Measurements from ENCODE around the gene SMPD3.

The SMPD3 gene

DNA sequence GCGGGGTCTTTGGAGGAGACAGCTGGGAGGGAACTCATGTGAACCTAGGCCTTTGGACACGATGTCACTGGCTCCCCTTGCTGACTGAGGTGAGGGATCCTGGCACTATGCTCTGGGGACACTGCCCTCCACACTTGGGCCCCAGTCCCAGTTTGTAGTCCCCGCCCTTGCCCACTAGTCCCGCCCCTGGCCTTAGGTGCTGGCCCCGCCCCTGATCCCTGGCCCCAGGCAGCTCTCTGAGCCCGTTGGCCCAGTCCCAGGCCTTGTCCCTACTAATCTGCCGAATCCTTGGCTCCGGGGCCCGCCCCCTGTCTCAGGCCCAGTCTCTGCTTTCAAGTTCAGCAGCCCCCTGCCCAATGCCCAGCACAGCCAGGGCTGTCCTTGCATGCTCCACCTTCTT, 61.0 kb downstream of the SMPD3 start:
- no peak for DNase-seq (ENCODE audit: low read depth in 2 of 2)
- no peak overlapping the region for H3K4me3 ChIP-seq (replicated peaks in 1 of 2; ENCODE audit: low read depth in 2 of 2, low read length in 2 of 2)
- TF ChIP-seq, protein P1, sequence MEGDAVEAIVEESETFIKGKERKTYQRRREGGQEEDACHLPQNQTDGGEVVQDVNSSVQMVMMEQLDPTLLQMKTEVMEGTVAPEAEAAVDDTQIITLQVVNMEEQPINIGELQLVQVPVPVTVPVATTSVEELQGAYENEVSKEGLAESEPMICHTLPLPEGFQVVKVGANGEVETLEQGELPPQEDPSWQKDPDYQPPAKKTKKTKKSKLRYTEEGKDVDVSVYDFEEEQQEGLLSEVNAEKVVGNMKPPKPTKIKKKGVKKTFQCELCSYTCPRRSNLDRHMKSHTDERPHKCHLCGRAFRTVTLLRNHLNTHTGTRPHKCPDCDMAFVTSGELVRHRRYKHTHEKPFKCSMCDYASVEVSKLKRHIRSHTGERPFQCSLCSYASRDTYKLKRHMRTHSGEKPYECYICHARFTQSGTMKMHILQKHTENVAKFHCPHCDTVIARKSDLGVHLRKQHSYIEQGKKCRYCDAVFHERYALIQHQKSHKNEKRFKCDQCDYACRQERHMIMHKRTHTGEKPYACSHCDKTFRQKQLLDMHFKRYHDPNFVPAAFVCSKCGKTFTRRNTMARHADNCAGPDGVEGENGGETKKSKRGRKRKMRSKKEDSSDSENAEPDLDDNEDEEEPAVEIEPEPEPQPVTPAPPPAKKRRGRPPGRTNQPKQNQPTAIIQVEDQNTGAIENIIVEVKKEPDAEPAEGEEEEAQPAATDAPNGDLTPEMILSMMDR (IDR thresholded peaks at IDR 0.05; ENCODE audit: low read depth, low read length) = no peak

DNA sequence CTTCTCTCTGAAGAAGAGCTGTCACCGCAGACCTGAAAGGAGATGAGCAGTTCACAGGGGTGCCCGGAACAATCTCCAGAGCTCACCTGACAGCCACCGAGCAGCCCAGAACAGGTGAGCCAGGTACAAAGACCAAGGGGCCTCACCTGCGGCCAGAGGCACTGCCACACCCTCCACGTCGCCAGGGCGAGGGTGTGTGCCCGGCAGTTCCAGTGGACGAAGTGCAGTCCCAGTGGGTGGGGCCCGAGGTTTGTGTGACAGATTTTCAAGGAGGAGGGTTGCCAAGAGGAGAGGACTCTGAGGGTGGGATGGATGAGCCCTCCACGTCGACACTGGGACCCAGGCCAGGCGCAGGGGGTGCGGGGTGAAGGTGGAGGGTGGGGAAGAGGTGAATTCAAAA, 61.7 kb downstream of the SMPD3 start:
- TF ChIP-seq, protein P1 (IDR thresholded peaks at IDR 0.05; ENCODE audit: low read depth, low read length) = no peak
- no peak for DNase-seq (ENCODE audit: low read depth in 2 of 2)
- H3K4me3 ChIP-seq (replicated peaks in 1 of 2; ENCODE audit: low read depth in 2 of 2, low read length in 2 of 2) = no peak overlapping the region

DNA sequence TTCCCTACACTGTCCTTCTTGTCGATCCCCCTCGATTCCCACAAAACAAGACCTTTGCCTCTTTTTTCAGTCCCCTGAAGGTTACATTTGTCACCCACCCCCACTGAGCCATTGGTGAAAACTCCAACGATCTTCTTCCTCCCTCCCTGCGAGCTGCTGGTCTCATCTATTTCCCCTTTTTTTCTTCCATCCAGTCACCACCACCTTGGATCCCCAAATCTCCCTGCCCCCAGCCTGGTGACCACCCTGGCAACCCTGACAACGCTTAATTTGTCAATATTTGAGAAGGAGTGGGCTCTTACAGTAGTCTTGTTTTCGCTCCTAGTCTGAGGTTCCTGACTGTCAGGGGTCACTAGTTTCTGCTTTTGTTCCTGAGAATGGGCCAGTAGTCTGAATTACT, 62.9 kb downstream of the SMPD3 start:
- H3K4me3 ChIP-seq (replicated peaks in 1 of 2; ENCODE audit: low read depth in 2 of 2, low read length in 2 of 2) = no peak overlapping the region
- TF ChIP-seq, protein P1 (IDR thresholded peaks at IDR 0.05; ENCODE audit: low read depth, low read length) = no peak
- no peak for DNase-seq (ENCODE audit: low read depth in 2 of 2)

DNA sequence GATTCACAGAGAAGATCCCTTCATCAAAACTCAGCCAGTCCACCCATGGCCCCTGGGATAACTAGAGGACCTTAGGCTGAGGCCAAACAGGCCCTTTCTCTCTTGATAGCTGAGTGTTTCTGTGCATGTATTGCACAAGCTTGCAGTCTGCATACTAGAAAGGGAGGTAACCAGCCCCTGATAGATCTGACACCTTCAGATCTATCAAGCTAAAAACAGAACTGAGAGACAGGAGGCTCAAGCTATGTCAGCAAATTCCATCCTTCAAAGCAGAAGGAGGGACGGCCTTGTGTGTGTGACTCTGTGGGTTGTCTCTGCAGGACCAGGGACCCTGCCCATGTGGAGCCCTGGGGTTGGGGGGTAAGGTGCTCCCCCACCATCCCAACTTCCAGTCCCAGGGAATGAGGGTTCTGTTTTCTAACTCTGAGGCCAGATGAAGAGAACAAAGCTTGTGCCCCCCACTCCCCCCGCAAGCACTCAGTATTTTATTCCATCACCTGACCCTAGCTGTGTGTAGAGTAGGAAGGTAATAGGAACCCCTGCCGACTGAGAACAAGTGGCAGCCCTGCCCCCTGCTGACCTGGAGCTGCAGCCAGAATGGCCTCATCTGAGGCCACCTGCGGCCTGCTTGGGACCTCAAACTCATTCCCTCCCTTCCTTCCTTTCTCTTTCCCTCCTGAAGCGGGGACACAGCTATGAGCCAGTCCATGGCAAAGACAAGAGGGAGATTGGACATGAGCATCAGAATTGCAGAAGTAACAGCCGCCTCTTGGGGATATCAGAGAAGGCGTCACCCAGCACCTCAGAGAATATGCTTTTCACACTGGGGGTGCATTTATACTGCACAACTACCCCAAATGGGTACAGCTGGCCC, 63.8 kb downstream of the SMPD3 start:
- no peak overlapping the region for H3K4me3 ChIP-seq (replicated peaks in 1 of 2; ENCODE audit: low read depth in 2 of 2, low read length in 2 of 2)
- no peak for DNase-seq (ENCODE audit: low read depth in 2 of 2)
- TF ChIP-seq, protein P1 (IDR thresholded peaks at IDR 0.05; ENCODE audit: low read depth, low read length) = no peak

DNA sequence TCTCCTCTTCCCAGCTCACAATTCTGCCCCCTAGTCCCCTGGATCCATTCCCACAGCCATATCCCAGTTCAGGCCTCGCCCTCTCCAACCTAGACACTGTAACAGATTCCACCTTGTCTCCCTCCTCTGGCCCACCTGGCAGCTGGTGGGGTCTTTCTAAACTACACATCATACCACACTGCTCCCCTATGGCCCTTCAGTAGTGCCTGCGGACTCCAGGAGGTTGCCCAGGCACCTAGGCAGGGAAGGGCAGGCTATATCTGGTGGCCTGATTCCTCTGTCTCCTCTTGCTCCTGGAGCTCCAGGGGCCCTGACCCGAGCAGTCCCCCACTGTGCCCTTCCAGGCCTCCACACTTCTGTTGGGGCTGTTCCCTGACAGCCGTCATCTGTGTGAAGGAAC, 64.5 kb downstream of the SMPD3 start:
- H3K4me3 ChIP-seq (replicated peaks in 1 of 2; ENCODE audit: low read depth in 2 of 2, low read length in 2 of 2) = no peak overlapping the region
- DNase-seq (ENCODE audit: low read depth in 2 of 2) = no peak
- TF ChIP-seq, protein P1 (IDR thresholded peaks at IDR 0.05; ENCODE audit: low read depth, low read length) = no peak

DNA sequence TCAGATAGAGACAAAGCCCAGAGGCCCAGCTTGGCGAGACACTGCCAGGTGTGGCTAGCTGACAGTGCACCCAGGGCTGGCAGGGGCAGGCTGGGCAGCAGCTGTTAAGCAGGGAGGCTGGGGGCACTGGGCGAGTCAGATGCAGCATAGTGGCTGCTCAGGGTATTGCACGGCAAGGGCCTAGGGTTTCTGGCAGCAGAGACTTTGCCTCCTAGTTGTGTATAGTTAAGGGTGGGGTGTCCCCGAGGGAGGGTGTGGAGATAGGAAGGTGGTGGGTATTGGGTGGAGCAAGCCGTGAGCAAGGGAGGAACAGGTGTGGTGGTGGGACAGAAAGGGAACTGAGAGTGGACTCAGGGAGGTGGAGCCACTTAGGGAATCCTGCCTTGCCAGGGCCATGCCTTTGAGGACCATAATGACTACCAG, 66.0 kb downstream of the SMPD3 start:
- no peak for DNase-seq (ENCODE audit: low read depth in 2 of 2)
- no peak overlapping the region for H3K4me3 ChIP-seq (replicated peaks in 1 of 2; ENCODE audit: low read depth in 2 of 2, low read length in 2 of 2)
- TF ChIP-seq, protein P1 (IDR thresholded peaks at IDR 0.05; ENCODE audit: low read depth, low read length) = peak; percentile 30
